Testis (tissue), 2 donors: Measurements from ENCODE around the gene RHOF.

Experiments
- CTCF ChIP-seq, 3 experiments: fragments of 450-650 bp in 2 of 3; fragments of 200-600 bp in 1 of 3; sonication (generic) in 1 of 3; IDR thresholded peaks; one replicate each; pipeline ENCODE4 v1.5.1; 2016 to 2019; ENCODE audit warnings: antibody characterized with exemption in 3 of 3, mild to moderate bottlenecking in 2 of 3, moderate library complexity in 1 of 3
- POLR2A ChIP-seq: fragments of 450-650 bp; IDR thresholded peaks from one replicate; pipeline ENCODE4 v1.6.1; 2017; ENCODE audit warnings: antibody characterized with exemption, mild to moderate bottlenecking, moderate library complexity

- TF ChIP-seq CTCF (IDR thresholded peaks at IDR 0.05) (no peak), POLR2A (no peak)
Measured at GRCh38 chr12:121810833-121811433, 17.4 kb upstream of the RHOF start.
